B cell (primary cell): ENCODE data around the gene OTUD5. TPM values are rescaled to one million over a fixed set of nuclear protein-coding genes. Genes with fewer than 3 reads are reported as not detected.

ENCODE experiments used
- ATAC-seq: fragments of 200-7000 bp; cut with Tn5 transposase; one replicate; pipeline ENCODE4 v1.10.0; 2021; ENCODE audit warnings: low read depth, mild to moderate bottlenecking, moderate number of reproducible peaks, moderate library complexity
- CTCF ChIA-PET: fragments of 350-600 bp; sonication (Branson Sonifier 250); formaldehyde crosslinking; loops from one replicate; lab custom pipeline; 2021; ENCODE audit warnings: antibody characterized with exemption, inconsistent platforms; lab: Charles Lee
- POLR2A ChIA-PET: fragments of 350-600 bp; sonication (Branson Sonifier 250); formaldehyde crosslinking; loops from one replicate; lab custom pipeline; 2021; ENCODE audit warnings: antibody characterized with exemption; lab: Charles Lee
- DNase-seq: peaks from one replicate; pipeline ENCODE4 v3.0.0; 2013
- H2AFZ ChIP-seq: 2 replicates; pipeline ENCODE4 v1.6.1; 2012; ENCODE audit warnings: mild to moderate bottlenecking, low read depth, low read length; ENCODE audit not compliant: insufficient read depth, poor library complexity, severe bottlenecking
- H3K27ac ChIP-seq, 2 donors: 1 replicate in 1 of 2; 2 replicates in 1 of 2; pipeline ENCODE4 v1.5.1; 2012 to 2013; ENCODE audit warnings: low read length in 2 of 2, mild to moderate bottlenecking in 2 of 2, moderate library complexity in 1 of 2
- H3K27me3 ChIP-seq, 4 experiments: fragments of 200-600 bp in 1 of 4; sonication (generic) in 1 of 4; replicated peaks in 1 of 4; 1 replicate in 2 of 4; 2 replicates in 2 of 4; pipeline versions ENCODE4 v1.6.1 to v1.7.0; 2013 to 2016; ENCODE audit warnings: low read length in 3 of 4, mild to moderate bottlenecking in 2 of 4, mixed read lengths in 1 of 4, moderate library complexity in 1 of 4; ENCODE audit not compliant: insufficient read depth in 4 of 4, control insufficient read depth in 3 of 4; ENCODE audit errors: control extremely low read depth in 1 of 4
- H3K36me3 ChIP-seq, 2 experiments: replicated peaks in 1 of 2; 1 replicate in 1 of 2; 2 replicates in 1 of 2; pipeline versions ENCODE4 v1.6.1 to v1.7.1; 2013; ENCODE audit warnings: low read length in 1 of 2; ENCODE audit not compliant: insufficient read depth in 2 of 2, control insufficient read depth in 1 of 2; ENCODE audit errors: control extremely low read depth in 1 of 2, extremely low read depth in 1 of 2
- H3K4me1 ChIP-seq, 2 donors: fragments of 200-600 bp in 1 of 2; sonication (generic) in 1 of 2; 1 replicate in 1 of 2; 2 replicates in 1 of 2; pipeline versions ENCODE4 v1.5.1 to v1.6.1; 2013 to 2017; ENCODE audit warnings: low read length in 2 of 2; ENCODE audit not compliant: control insufficient read depth in 2 of 2, insufficient read depth in 2 of 2
- H3K4me2 ChIP-seq: replicated peaks from 2 replicates; pipeline ENCODE3; 2012; ENCODE audit warnings: mild to moderate bottlenecking, low read depth, low read length; ENCODE audit not compliant: poor library complexity, severe bottlenecking
- H3K4me3 ChIP-seq, 5 experiments: fragments of 200-600 bp in 1 of 5; sonication (generic) in 1 of 5; 1 replicate in 3 of 5; 2 replicates in 2 of 5; pipeline versions ENCODE4 v1.5.1 to v1.7.0; 2011 to 2016; ENCODE audit warnings: low read length in 4 of 5, mild to moderate bottlenecking in 4 of 5, low read depth in 2 of 5, control low read depth in 1 of 5, moderate library complexity in 1 of 5; ENCODE audit not compliant: insufficient read depth in 1 of 5; ENCODE audit errors: control extremely low read depth in 1 of 5, extremely low read depth in 1 of 5
- H3K79me2 ChIP-seq: fragments of 200-600 bp; sonication (generic); one replicate; pipeline ENCODE4 v1.6.0; 2016; ENCODE audit warnings: low read length; ENCODE audit not compliant: control insufficient read depth, insufficient read depth
- H3K9ac ChIP-seq: fragments of 200-600 bp; sonication (generic); 2 replicates; pipeline ENCODE4 v1.6.1; 2017; ENCODE audit warnings: mild to moderate bottlenecking, low read length, moderate library complexity
- H3K9me3 ChIP-seq, 3 donors: one replicate each; pipeline versions ENCODE4 v1.6.1 to v1.7.1; 2013; ENCODE audit warnings: low read length in 2 of 3; ENCODE audit not compliant: control insufficient read depth in 2 of 3, insufficient read depth in 1 of 3; ENCODE audit errors: control extremely low read depth in 1 of 3
- H4K20me1 ChIP-seq: 2 replicates; pipeline ENCODE4 v1.6.0; 2012; ENCODE audit warnings: mild to moderate bottlenecking, low read length; ENCODE audit not compliant: insufficient read depth, control insufficient read depth, poor library complexity, severe bottlenecking
- H3K27ac Mint-ChIP-seq: one replicate; pipeline ENCODE4 v1.8.0; 2021; ENCODE audit warnings: mixed read lengths
- H3K27me3 Mint-ChIP-seq: one replicate; pipeline ENCODE4 v1.8.0; 2021; ENCODE audit warnings: mixed read lengths
- H3K4me1 Mint-ChIP-seq: one replicate; pipeline ENCODE4 v1.8.0; 2021; ENCODE audit warnings: mixed read lengths
- H3K4me3 Mint-ChIP-seq: one replicate; pipeline ENCODE4 v1.8.0; 2021; ENCODE audit warnings: mixed read lengths
- H3K9me3 Mint-ChIP-seq: one replicate; pipeline ENCODE4 v1.8.0; 2022; ENCODE audit warnings: mixed read lengths; ENCODE audit not compliant: insufficient read depth
- CTCF ChIP-seq: fragments of 200-600 bp; IDR thresholded peaks from one replicate; pipeline ENCODE4 v1.8.0; 2022; ENCODE audit warnings: antibody characterized with exemption, mild to moderate bottlenecking
- EZH2 ChIP-seq: IDR thresholded peaks from 2 replicates; pipeline ENCODE4 v1.6.1; 2012; ENCODE audit warnings: borderline replicate concordance, low read depth, mild to moderate bottlenecking, moderate library complexity, low read length; ENCODE audit not compliant: insufficient read depth, poor library complexity, severe bottlenecking
- WGBS: methylation state at CpG from one replicate; pipeline ENCODE4 v1.1.5; 2013; ENCODE audit warnings: missing lambda C conversion rate; ENCODE audit not compliant: insufficient coverage; 5-methylcytosine and 5-hydroxymethylcytosine counted together
- intact Hi-C: fragments of 100-400 bp; cut with micrococcal nuclease; formaldehyde crosslinking; loops from one replicate; pipeline ENCODE4 v1.10.0; 2022
- polyA plus RNA-seq: library from polyadenylated mRNA; depleted of rRNA; stranded (reverse); fragments of >200 nt; gene quantifications from 2 replicates; pipeline ENCODE4 v1.2.3, GENCODE V29; 2012
- total RNA-seq, 2 donors: library from RNA; stranded (reverse); fragments of 120-200 nt in 1 of 2; gene quantifications; 1 replicate in 1 of 2; 2 replicates in 1 of 2; pipeline versions ENCODE4 v1.2.3 to v1.2.4, GENCODE V29; 2013 to 2022

The OTUD5 gene
- total and polyA plus RNA-seq, 2 donors (not counting 1 experiment from before 2014, with no cell fraction given): 105 to 116 TPM

DNA sequence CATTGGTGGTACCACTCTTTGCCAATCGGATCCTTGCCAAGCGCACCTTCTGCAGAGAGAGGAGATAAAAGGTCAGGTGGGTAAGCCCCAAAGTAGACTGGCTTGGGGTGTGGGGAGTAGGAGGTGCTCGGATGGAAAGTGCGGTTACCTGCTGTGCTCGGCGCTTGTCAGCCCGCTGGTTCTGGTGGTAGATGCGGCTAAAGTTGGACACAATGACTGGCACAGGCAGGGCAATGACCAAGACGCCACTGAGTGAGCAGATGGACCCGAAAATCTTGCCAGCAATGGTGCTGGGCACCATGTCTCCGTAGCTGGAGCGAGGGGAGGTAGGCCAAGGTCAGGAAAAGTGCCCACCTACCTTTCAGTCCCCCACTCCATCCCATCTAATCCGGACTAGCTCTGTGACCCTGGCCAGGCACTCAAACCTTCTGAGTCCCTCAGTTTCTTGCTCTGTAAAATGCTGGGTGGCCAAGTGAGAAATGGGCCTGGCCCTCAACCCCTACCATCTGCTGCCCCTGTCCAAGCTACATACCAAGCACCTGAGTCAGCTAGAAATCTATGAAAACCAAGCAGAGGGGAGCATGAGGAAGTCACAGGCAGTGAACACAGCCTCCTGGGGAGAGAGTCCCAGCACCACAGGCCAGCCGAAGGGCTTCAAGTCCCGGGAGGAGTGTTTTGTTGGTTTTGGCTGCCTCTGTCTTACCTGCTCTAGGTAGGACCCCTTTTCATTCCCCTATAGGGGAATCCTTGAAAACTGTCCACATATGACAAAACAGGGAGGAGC is 9.6 kb upstream of the OTUD5 start:
- Mint-ChIP-seq H3K27me3 (no peaks in the 10 kb centered on the region), H3K27ac (no peak overlapping the region), H3K9me3 (no peaks in the 10 kb centered on the region), H3K4me1 (peaks cover 15% of the 10 kb centered on the region), H3K4me3 (no peak overlapping the region)
- TF ChIP-seq CTCF (no peak), EZH2 (no peak)
- no peaks in the 10 kb centered on the region for H3K79me2 ChIP-seq
- ATAC-seq (no peak), DNase-seq (no peak)
- H3K4me1 ChIP-seq: peaks cover 15 to 24% of the 10 kb centered on the region in 2 donors
- H3K9ac ChIP-seq: no peak overlapping the region
- no peaks in the 10 kb centered on the region for H4K20me1 ChIP-seq
- ChIA-PET POLR2A (no interaction called here), CTCF (no interaction called here)
- intact Hi-C loops: no loop called here
- H3K36me3 ChIP-seq: no peaks in the 10 kb centered on the region
- no peak overlapping the region for H2AFZ ChIP-seq
- no peak overlapping the region for H3K4me3 ChIP-seq
- H3K4me2 ChIP-seq: no peak overlapping the region
- H3K9me3 ChIP-seq: no peaks in the 10 kb centered on the region
- H3K27me3 ChIP-seq: no peaks in the 10 kb centered on the region
- no peak overlapping the region for H3K27ac ChIP-seq
- WGBS: 100% methylated on average over 8 of the region's 15 CpGs

- ATAC-seq: no peak
- Histone ChIP-seq H3K4me2 (no peak overlapping the region), H2AFZ (no peak overlapping the region), H3K4me1 (peaks cover 8 to 26% of the 10 kb centered on the region in 2 donors), H3K9me3 (no peaks in the 10 kb centered on the region), H3K36me3 (no peaks in the 10 kb centered on the region), H3K9ac (no peak overlapping the region), H3K79me2 (no peaks in the 10 kb centered on the region), H3K27me3 (no peaks in the 10 kb centered on the region), H4K20me1 (no peaks in the 10 kb centered on the region), H3K27ac (no peak overlapping the region), H3K4me3 (no peak overlapping the region)
- ChIA-PET CTCF (interaction anchor here (0.6 to 0.7 kb wide), 2 partner anchors 167 to 412 kb away, joined by 3 read pairs; no protein-coding TSS in a partner anchor), POLR2A (interaction anchor here (0.8 kb wide), 1 partner anchor 302 kb away, joined by 3 read pairs; no protein-coding TSS in a partner anchor)
- no peak overlapping the region for H3K27ac Mint-ChIP-seq
- DNase-seq: no peak
- H3K4me3 Mint-ChIP-seq: no peak overlapping the region
- no peak for TF ChIP-seq CTCF
- no peak for TF ChIP-seq EZH2
- no peaks in the 10 kb centered on the region for H3K9me3 Mint-ChIP-seq
- intact Hi-C loops: no loop called here
- WGBS: 100% methylated on average over 8 of the region's 14 CpGs
- H3K27me3 Mint-ChIP-seq: no peaks in the 10 kb centered on the region
- H3K4me1 Mint-ChIP-seq: peaks cover 20% of the 10 kb centered on the region
Observed at GRCh38 chrX:48965959-48966358, 8.6 kb upstream of the OTUD5 start.
